Spleen (tissue), 7 donors: ENCODE results near the gene ARIH2.

Experiments used
- CTCF ChIP-seq, 11 experiments: fragments of 200-600 bp in 7 of 11; fragments of 450-650 bp in 4 of 11; sonication (generic) in 4 of 11; IDR thresholded peaks in 8 of 11; conservative IDR thresholded peaks in 3 of 11; 1 replicate in 7 of 11; 2 replicates in 4 of 11; pipeline versions ENCODE4 v1.4.0 to v1.8.0; 2016 to 2021; ENCODE audit warnings: antibody characterized with exemption in 11 of 11, inconsistent platforms in 4 of 11, mild to moderate bottlenecking in 1 of 11
- POLR2AphosphoS5 ChIP-seq, 3 donors: sonication (generic); formaldehyde crosslinking; IDR thresholded peaks; one replicate each; pipeline ENCODE4 v1.5.1; 2017; ENCODE audit warnings: antibody characterized with exemption in 3 of 3
- donor health status: DM: no; HTN: no; CAD: no; lungs with moderate emphysema.
- donor health status: DM: no; HTN: no; CAD: no.
- donor health status: DM: no; HTN: no; CAD: no.

DNA sequence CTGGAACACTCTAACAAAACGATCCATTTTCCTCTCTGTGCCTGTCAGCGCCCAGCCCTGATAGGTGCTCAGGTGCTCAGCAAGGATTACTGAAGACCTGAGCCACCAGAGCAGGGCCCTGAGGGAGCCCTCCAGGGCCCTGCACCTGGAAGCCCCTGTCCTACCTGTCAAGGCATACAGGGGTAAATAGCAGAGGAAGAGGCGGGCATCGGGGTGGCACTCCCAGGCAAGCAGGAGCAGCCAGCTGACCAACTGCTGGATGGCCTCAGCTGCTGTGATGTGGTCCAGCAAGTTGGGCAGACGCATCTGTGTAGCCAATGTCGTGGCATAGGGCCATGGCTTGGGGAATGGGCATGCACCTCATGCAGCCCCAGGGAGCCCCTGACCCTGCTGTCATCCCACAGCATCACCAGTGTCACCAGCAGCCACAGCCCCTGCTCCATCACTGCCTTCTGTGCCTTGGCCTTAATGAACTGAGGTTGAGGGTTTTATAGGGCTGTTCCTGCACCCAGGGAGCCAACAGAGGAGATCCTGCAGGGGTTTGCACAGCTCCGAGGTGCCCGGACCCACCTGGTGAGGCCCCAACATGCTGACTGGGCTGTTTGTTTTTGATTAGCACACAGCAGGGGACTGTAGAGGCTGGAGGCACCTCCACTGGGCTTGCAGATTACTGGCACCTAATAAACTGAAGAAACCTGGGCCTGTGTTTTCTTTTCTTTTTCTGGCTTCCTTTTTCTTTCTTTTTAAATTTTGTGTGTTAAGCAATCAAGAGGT is 80.6 kb downstream of the ARIH2 start:
- TF ChIP-seq CTCF (IDR thresholded peaks at IDR 0.05 in 8 of 11, conservative IDR thresholded peaks at IDR 0.05 in 3 of 11) (no peak), POLR2AphosphoS5 (IDR thresholded peaks at IDR 0.05) (no peak)
